Vagina (tissue), 2 donors: ENCODE results near the gene TRIB2. TPM values are rescaled to one million over a fixed set of nuclear protein-coding genes. Genes with fewer than 3 reads are reported as not detected.

Experiments used
- DNase-seq, 2 donors: peaks; one replicate each; pipeline ENCODE4 v3.0.0-alpha.2; 2017; ENCODE audit errors: extremely low spot score in 2 of 2
- H3K27ac ChIP-seq: fragments of 200-600 bp; sonication (generic); one replicate; pipeline ENCODE4 v1.5.1; 2019
- H3K27me3 ChIP-seq: fragments of 200-600 bp; sonication (generic); one replicate; pipeline ENCODE4 v1.5.1; 2019
- H3K36me3 ChIP-seq, 2 donors: fragments of 200-600 bp; sonication (generic); one replicate each; pipeline ENCODE4 v1.5.1; 2017 to 2019
- H3K4me1 ChIP-seq: fragments of 200-600 bp; sonication (generic); one replicate; pipeline ENCODE4 v1.5.1; 2019
- H3K4me3 ChIP-seq, 2 donors: fragments of 200-600 bp; sonication (generic); 1 replicate in 1 of 2; 2 replicates in 1 of 2; pipeline ENCODE4 v1.5.1; 2016 to 2019
- H3K9me3 ChIP-seq: fragments of 200-600 bp; sonication (generic); one replicate; pipeline ENCODE4 v1.5.1; 2019
- POLR2A ChIP-seq, 2 donors: fragments of 450-650 bp; IDR thresholded peaks; one replicate each; pipeline ENCODE4 v1.6.1; 2017; ENCODE audit warnings: antibody characterized with exemption in 2 of 2, mild to moderate bottlenecking in 2 of 2, moderate library complexity in 2 of 2
- POLR2AphosphoS5 ChIP-seq, 2 donors: sonication (generic); formaldehyde crosslinking; IDR thresholded peaks; one replicate each; pipeline ENCODE4 v1.9.0; 2017; ENCODE audit warnings: antibody characterized with exemption in 2 of 2, mild to moderate bottlenecking in 2 of 2, low read depth in 1 of 2; ENCODE audit not compliant: insufficient read depth in 1 of 2
- intact Hi-C: fragments of 100-400 bp; cut with DNase I; formaldehyde crosslinking; loops from one replicate; pipeline ENCODE4 v1.15.1; 2023
- total RNA-seq: library from RNA; depleted of rRNA; stranded (reverse); fragments of >200 nt; gene quantifications from one replicate; pipeline ENCODE4 v1.2.3, GENCODE V29; 2016
- TF ChIP-seq, protein P1 (sequence below), 3 experiments: fragments of 450-650 bp in 2 of 3; fragments of 200-600 bp in 1 of 3; sonication (generic) in 1 of 3; IDR thresholded peaks; one replicate each; pipeline ENCODE4 v1.5.1; 2017 to 2019; ENCODE audit warnings: antibody characterized with exemption in 3 of 3, mild to moderate bottlenecking in 2 of 3, moderate library complexity in 2 of 3

TRIB2 gene
- total RNA-seq, 1 donor from 2014 or later = 64.8 TPM

DNA sequence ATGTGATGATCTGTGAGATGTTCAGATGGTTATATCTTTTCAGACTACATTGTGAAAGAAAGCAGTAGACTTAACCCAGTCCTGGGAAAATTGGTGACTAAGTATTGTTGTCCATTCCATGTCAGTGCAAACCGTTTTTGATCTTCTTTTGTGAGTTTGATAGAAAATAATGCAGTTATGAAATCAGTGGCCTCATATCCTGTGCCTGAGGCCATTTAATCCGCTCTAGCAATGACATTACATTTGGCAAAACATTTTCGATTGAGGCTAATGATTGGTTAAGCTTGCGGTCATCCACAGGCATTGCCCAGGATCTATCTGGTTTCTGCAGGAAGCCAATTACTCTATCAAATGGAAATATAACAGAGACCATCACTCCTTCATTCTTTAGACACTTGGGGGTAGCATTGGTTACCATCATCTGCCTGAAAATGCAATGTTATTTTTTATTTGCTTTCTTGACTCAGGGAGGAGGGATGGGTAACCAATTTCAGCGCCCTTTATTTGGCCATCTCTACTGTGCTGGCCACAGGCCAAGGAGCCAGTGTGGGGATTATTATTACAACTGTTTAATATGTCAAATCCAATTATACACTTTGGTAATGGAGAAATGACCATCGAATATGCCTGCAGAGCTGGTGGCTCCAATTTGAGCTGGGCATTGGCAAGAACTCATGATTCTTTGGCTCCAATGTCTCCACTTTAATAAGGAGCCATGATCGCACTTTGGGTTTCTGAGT is 33.6 kb downstream of the TRIB2 start:
- DNase-seq = no peak
- Histone ChIP-seq H3K4me3 (no peak overlapping the region), H3K4me1 (no peaks in the 10 kb centered on the region), H3K27me3 (no peaks in the 10 kb centered on the region), H3K36me3 (no peaks in the 10 kb centered on the region), H3K27ac (no peak overlapping the region), H3K9me3 (no peaks in the 10 kb centered on the region)
- intact Hi-C loops = no loop called here
- TF ChIP-seq POLR2AphosphoS5 (IDR thresholded peaks at IDR 0.05; ENCODE audit: insufficient read depth in 1 of 2, low read depth in 1 of 2) = no peak

DNA sequence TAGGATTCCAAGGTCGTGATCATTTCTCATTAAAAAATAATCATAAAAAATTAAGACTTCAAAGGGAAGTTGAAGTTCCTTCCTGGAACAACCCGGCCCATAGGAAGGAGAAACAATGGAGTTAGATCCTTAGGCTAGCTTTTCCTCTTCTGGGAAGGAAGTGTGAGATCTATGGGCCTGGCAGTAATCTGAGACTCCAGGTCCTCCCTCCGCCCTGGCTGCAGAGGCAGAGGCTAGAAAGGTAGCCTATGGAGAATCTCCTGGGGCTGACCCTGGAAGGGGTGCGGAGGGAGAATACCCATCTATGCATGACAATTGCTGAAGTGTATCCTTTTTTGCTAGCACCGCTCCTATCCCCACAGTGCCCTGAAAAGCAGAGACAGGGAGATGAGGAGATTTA is 37.9 kb downstream of the TRIB2 start:
- no peak for DNase-seq
- H3K27ac ChIP-seq = no peak overlapping the region
- no peaks in the 10 kb centered on the region for H3K9me3 ChIP-seq
- H3K36me3 ChIP-seq = no peaks in the 10 kb centered on the region
- TF ChIP-seq POLR2A (IDR thresholded peaks at IDR 0.05) (no peak), POLR2AphosphoS5 (IDR thresholded peaks at IDR 0.05; ENCODE audit: insufficient read depth in 1 of 2, low read depth in 1 of 2) (no peak)
- TF ChIP-seq, protein P1, sequence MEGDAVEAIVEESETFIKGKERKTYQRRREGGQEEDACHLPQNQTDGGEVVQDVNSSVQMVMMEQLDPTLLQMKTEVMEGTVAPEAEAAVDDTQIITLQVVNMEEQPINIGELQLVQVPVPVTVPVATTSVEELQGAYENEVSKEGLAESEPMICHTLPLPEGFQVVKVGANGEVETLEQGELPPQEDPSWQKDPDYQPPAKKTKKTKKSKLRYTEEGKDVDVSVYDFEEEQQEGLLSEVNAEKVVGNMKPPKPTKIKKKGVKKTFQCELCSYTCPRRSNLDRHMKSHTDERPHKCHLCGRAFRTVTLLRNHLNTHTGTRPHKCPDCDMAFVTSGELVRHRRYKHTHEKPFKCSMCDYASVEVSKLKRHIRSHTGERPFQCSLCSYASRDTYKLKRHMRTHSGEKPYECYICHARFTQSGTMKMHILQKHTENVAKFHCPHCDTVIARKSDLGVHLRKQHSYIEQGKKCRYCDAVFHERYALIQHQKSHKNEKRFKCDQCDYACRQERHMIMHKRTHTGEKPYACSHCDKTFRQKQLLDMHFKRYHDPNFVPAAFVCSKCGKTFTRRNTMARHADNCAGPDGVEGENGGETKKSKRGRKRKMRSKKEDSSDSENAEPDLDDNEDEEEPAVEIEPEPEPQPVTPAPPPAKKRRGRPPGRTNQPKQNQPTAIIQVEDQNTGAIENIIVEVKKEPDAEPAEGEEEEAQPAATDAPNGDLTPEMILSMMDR (IDR thresholded peaks at IDR 0.05) = no peak
- no peak overlapping the region for H3K4me3 ChIP-seq
- H3K27me3 ChIP-seq = no peaks in the 10 kb centered on the region
- peaks cover 9% of the 10 kb centered on the region for H3K4me1 ChIP-seq
- intact Hi-C loops = no loop called here

DNA sequence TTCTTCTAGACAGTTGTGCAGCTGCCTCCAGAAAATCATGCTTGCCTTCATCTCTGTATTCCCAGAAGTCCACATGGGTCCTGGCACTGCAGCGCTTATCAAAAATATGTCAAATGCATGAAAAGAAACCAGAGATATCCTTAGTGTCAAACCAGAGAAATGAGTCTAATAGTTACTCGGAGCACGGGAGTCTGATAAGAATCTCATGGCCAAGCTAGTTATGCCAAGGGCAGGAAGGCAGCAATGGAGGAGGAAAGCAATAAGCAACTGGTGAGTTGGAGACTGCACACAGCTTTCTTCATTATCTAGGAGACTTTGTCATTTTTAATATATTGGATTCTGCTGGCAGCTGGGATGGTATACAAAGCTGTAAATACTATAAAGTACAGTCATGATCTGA is 38.6 kb downstream of the TRIB2 start:
- H3K27me3 ChIP-seq = no peaks in the 10 kb centered on the region
- H3K27ac ChIP-seq = no peak overlapping the region
- intact Hi-C loops = no loop called here
- no peaks in the 10 kb centered on the region for H3K9me3 ChIP-seq
- no peak for DNase-seq
- no peak overlapping the region for H3K4me3 ChIP-seq
- no peaks in the 10 kb centered on the region for H3K36me3 ChIP-seq
- peaks cover 12% of the 10 kb centered on the region for H3K4me1 ChIP-seq
- TF ChIP-seq POLR2AphosphoS5 (IDR thresholded peaks at IDR 0.05; ENCODE audit: insufficient read depth in 1 of 2, low read depth in 1 of 2) (no peak), POLR2A (IDR thresholded peaks at IDR 0.05) (no peak)

DNA sequence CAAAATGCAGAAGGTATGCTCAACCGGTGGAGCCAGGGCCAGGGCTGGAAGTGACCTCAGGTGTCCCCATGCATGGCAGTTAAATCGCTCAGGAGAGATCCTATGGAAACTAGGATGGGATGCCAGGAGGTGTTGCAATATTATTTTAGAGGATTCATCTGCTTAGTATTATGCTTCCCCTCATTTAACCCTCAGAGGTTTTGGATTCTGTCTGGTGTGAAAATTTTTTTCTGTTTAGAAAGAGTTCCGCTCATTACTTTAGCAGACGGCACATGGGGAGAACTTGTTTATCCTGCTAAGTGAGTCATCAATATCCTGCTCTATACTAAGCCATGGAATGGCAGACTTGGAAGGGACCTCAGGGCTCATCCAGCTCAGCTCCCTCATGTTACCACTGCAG is 42.5 kb downstream of the TRIB2 start:
- Histone ChIP-seq H3K4me1 (peaks cover 12% of the 10 kb centered on the region), H3K27ac (no peak overlapping the region), H3K27me3 (no peaks in the 10 kb centered on the region), H3K4me3 (no peak overlapping the region), H3K9me3 (no peaks in the 10 kb centered on the region), H3K36me3 (no peaks in the 10 kb centered on the region)
- intact Hi-C loops = no loop called here
- no peak for TF ChIP-seq POLR2AphosphoS5 (IDR thresholded peaks at IDR 0.05; ENCODE audit: insufficient read depth in 1 of 2, low read depth in 1 of 2)
- TF ChIP-seq, protein P1 (IDR thresholded peaks at IDR 0.05) = no peak
- TF ChIP-seq POLR2A (IDR thresholded peaks at IDR 0.05) = no peak
- no peak for DNase-seq

DNA sequence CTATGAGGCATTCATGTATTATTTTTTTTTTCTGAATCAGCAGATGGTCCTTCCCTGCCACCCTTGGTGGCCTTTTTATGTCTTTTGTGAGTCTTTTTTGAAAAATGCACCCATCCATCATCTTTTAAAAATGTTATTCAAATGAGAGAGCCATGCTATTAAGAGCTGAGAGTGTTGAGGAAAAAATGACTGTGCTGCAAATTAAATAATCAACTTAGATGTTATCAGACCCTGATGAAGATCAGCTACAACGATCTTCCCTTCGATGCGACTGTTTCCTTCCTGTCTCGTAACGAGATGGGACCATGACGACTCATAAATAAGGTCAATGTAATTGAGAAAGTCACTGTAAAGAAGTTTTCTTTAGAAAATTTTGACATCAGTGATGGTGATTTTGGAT is 44.4 kb downstream of the TRIB2 start:
- intact Hi-C loops = no loop called here
- no peaks in the 10 kb centered on the region for H3K36me3 ChIP-seq
- no peak for DNase-seq
- no peaks in the 10 kb centered on the region for H3K27me3 ChIP-seq
- H3K27ac ChIP-seq = no peak overlapping the region
- H3K4me3 ChIP-seq = no peak overlapping the region
- TF ChIP-seq, protein P1 (IDR thresholded peaks at IDR 0.05) = no peak
- TF ChIP-seq POLR2AphosphoS5 (IDR thresholded peaks at IDR 0.05; ENCODE audit: insufficient read depth in 1 of 2, low read depth in 1 of 2) = no peak
- TF ChIP-seq POLR2A (IDR thresholded peaks at IDR 0.05) = no peak
- peaks cover 12% of the 10 kb centered on the region for H3K4me1 ChIP-seq
- H3K9me3 ChIP-seq = no peaks in the 10 kb centered on the region

DNA sequence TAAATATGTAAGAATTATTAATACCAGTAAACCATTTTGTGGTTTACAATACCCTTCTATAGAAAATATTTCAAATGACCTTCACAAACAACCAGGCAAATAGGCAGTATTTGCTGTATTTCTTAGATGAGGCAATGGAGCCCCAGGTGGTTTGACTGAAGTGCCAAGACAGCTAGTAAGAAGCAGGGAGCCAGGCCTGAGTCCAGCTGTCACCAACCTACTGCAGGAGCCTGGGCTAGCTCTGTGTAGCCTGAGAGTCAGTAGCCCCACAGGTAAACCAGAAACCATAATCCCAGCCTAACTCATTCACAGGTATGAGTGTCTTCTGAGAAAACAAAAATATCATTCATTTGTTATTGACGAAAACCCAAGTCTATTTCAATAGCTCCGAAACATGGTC is 45.6 kb downstream of the TRIB2 start:
- H3K4me3 ChIP-seq = no peak overlapping the region
- peaks cover 12% of the 10 kb centered on the region for H3K4me1 ChIP-seq
- intact Hi-C loops = no loop called here
- no peak for DNase-seq
- H3K9me3 ChIP-seq = no peaks in the 10 kb centered on the region
- no peaks in the 10 kb centered on the region for H3K27me3 ChIP-seq
- no peak overlapping the region for H3K27ac ChIP-seq
- TF ChIP-seq, protein P1 (IDR thresholded peaks at IDR 0.05) = no peak
- TF ChIP-seq POLR2AphosphoS5 (IDR thresholded peaks at IDR 0.05; ENCODE audit: insufficient read depth in 1 of 2, low read depth in 1 of 2) (no peak), POLR2A (IDR thresholded peaks at IDR 0.05) (no peak)
- H3K36me3 ChIP-seq = no peaks in the 10 kb centered on the region
